Stimulated activated CD4-positive, alpha-beta T cell treated with anti-CD3 and anti-CD28 coated beads, Interleukin-15, amount 100 ng/mL, for 1 hour (primary cell): ENCODE measurements around the gene KIAA0319L.
A peak's percentile ranks its signal among the peaks of the same experiment; 100 is the strongest.
"Not testable (repeated sequence)": the region's sequence is repeated elsewhere in the genome, so short reads cannot be mapped to it uniquely, and the experiment has no call there.

Experiments
- DNase-seq, 2 donors: peaks; one replicate each; pipeline ENCODE4 v3.0.0-alpha.2; 2020; ENCODE audit warnings: low read depth in 1 of 2, low spot score in 1 of 2

Gene KIAA0319L

GRCh38 chr1:35499231-35499630 lies 58.0 kb downstream of the KIAA0319L start:
- no peak for DNase-seq

- no peak for DNase-seq
Measured at GRCh38 chr1:35497571-35497970, 59.6 kb downstream of the KIAA0319L start.

GRCh38 chr1:35490250-35490649 lies 67.0 kb downstream of the KIAA0319L start:
- DNase-seq, result no peak

- no peak for DNase-seq
Measured at GRCh38 chr1:35488336-35488735, 68.9 kb downstream of the KIAA0319L start.

GRCh38 chr1:35486858-35487408 lies 70.3 kb downstream of the KIAA0319L start:
- DNase-seq, result no peak

- DNase-seq, result no peak
Measured at GRCh38 chr1:35481229-35481628, 76.0 kb downstream of the KIAA0319L start.

- no peak for DNase-seq
Measured at GRCh38 chr1:35477870-35478269, 79.3 kb downstream of the KIAA0319L start.

- no peak for DNase-seq
Measured at GRCh38 chr1:35475856-35476674, 81.1 kb downstream of the KIAA0319L start.

GRCh38 chr1:35475356-35475755 lies 81.8 kb downstream of the KIAA0319L start:
- no peak for DNase-seq

GRCh38 chr1:35473216-35473615 lies 84.0 kb downstream of the KIAA0319L start:
- DNase-seq, result not testable (repeated sequence)

- DNase-seq, result no peak
Measured at GRCh38 chr1:35470977-35471613, 86.1 kb downstream of the KIAA0319L start.

- DNase-seq, result no peak
Measured at GRCh38 chr1:35466120-35466519, 91.1 kb downstream of the KIAA0319L start.

GRCh38 chr1:35463749-35464148 lies 93.5 kb downstream of the KIAA0319L start:
- not testable (repeated sequence) for DNase-seq

- DNase-seq, result no peak
Measured at GRCh38 chr1:35463232-35463631, 94.0 kb downstream of the KIAA0319L start.

- no peak for DNase-seq
Measured at GRCh38 chr1:35461966-35462651, 95.1 kb downstream of the KIAA0319L start.

- no peak for DNase-seq
Measured at GRCh38 chr1:35460796-35461195, 96.4 kb downstream of the KIAA0319L start.

- no peak for DNase-seq
Measured at GRCh38 chr1:35454616-35455015, 102.6 kb downstream of the KIAA0319L start.

- no peak for DNase-seq
Measured at GRCh38 chr1:35454176-35454575, 103.0 kb downstream of the KIAA0319L start.

- no peak for DNase-seq
Measured at GRCh38 chr1:35453031-35453430, 104.2 kb downstream of the KIAA0319L start.

- no peak for DNase-seq
Measured at GRCh38 chr1:35452106-35452774, 105.0 kb downstream of the KIAA0319L start.

GRCh38 chr1:35451125-35451528 lies 106.1 kb downstream of the KIAA0319L start:
- DNase-seq, result peak; percentile 51 to 71
